HEK293 (cell line): ENCODE results near the gene SLC29A1.
A peak's percentile ranks its signal among the peaks of the same experiment; 100 is the strongest.

Source experiments
- CTCF ChIA-PET: fragments of 350-600 bp; formaldehyde crosslinking; extraction: SDS; loops from one replicate; lab custom pipeline; 2021; ENCODE audit warnings: antibody characterized with exemption; lab: Yijun Ruan, JAX
- POLR2A ChIA-PET: fragments of 300-600 bp; formaldehyde crosslinking; extraction: SDS; loops from one replicate; lab custom pipeline; 2020; ENCODE audit warnings: antibody characterized with exemption, inconsistent platforms; lab: Yijun Ruan, JAX
- H3K27ac ChIP-seq: fragments of 200-500 bp; sonication (Bioruptor generic); 2 replicates; pipeline ENCODE4 v1.5.1; 2014; ENCODE audit warnings: low read depth, low read length, control low read depth, inconsistent platforms; ENCODE audit errors: extremely low read depth
- H3K36me3 ChIP-seq, 2 experiments: fragments of 200-500 bp in 1 of 2; sonication (Bioruptor generic) in 1 of 2; 1 replicate in 1 of 2; 2 replicates in 1 of 2; pipeline ENCODE4 v1.5.1; 2014 to 2017; ENCODE audit warnings: inconsistent platforms in 2 of 2, low read length in 2 of 2; ENCODE audit not compliant: control insufficient read depth in 2 of 2, insufficient read depth in 1 of 2
- H3K4me1 ChIP-seq: fragments of 200-500 bp; sonication (Bioruptor generic); 2 replicates; pipeline ENCODE4 v1.5.1; 2014; ENCODE audit warnings: mild to moderate bottlenecking, low read length, inconsistent platforms; ENCODE audit not compliant: control insufficient read depth, insufficient read depth
- H3K4me3 ChIP-seq: 2 replicates; pipeline ENCODE4 v1.5.1; 2011; ENCODE audit warnings: low read depth, mild to moderate bottlenecking, control low read depth, low read length, moderate library complexity
- H3K9me3 ChIP-seq: fragments of 200-500 bp; sonication (Bioruptor generic); 2 replicates; pipeline ENCODE4 v1.5.1; 2014; ENCODE audit warnings: low read depth, low read length, inconsistent platforms; ENCODE audit not compliant: control insufficient read depth, insufficient read depth
- AEBP2 ChIP-seq: fragments of 450-650 bp; formaldehyde crosslinking; IDR thresholded peaks from 2 replicates; pipeline ENCODE4 v1.5.1; 2016; ENCODE audit warnings: missing biosample characterization, missing genetic modification characterization, borderline replicate concordance
- BCL11A ChIP-seq: fragments of 450-650 bp; formaldehyde crosslinking; IDR thresholded peaks from 2 replicates; pipeline ENCODE4 v1.5.1; 2016; ENCODE audit warnings: low read depth, missing biosample characterization, missing genetic modification characterization
- BCL11B ChIP-seq: fragments of 450-650 bp; formaldehyde crosslinking; IDR thresholded peaks from 2 replicates; pipeline ENCODE4 v1.5.1; 2016; ENCODE audit warnings: low read depth, missing biosample characterization, missing genetic modification characterization
- GFI1B ChIP-seq: fragments of 450-650 bp; formaldehyde crosslinking; IDR thresholded peaks from 2 replicates; pipeline ENCODE4 v1.5.1; 2016; ENCODE audit warnings: missing biosample characterization, missing genetic modification characterization
- GLIS1 ChIP-seq: fragments of 450-650 bp; formaldehyde crosslinking; IDR thresholded peaks from 2 replicates; pipeline ENCODE4 v1.5.1; 2016; ENCODE audit warnings: missing biosample characterization, missing genetic modification characterization
- IKZF3 ChIP-seq: fragments of 450-650 bp; IDR thresholded peaks from 2 replicates; pipeline ENCODE4 v1.5.0; 2018; ENCODE audit warnings: missing biosample characterization, mild to moderate bottlenecking, missing genetic modification characterization, moderate library complexity
- MZF1 ChIP-seq: fragments of 450-650 bp; formaldehyde crosslinking; IDR thresholded peaks from 2 replicates; pipeline ENCODE4 v1.5.1; 2017; ENCODE audit warnings: missing biosample characterization, missing genetic modification characterization, borderline replicate concordance
- SCRT2 ChIP-seq: fragments of 450-650 bp; formaldehyde crosslinking; IDR thresholded peaks from 2 replicates; pipeline ENCODE4 v1.5.1; 2016; ENCODE audit warnings: missing biosample characterization, missing genetic modification characterization
- ZBTB10 ChIP-seq: fragments of 450-650 bp; formaldehyde crosslinking; IDR thresholded peaks from 2 replicates; pipeline ENCODE4 v1.5.1; 2016; ENCODE audit warnings: missing biosample characterization, missing genetic modification characterization
- ZBTB17 ChIP-seq: fragments of 450-650 bp; formaldehyde crosslinking; IDR thresholded peaks from 2 replicates; pipeline ENCODE4 v1.5.1; 2016; ENCODE audit warnings: missing biosample characterization, missing genetic modification characterization
- ZFHX2 ChIP-seq: fragments of 450-650 bp; formaldehyde crosslinking; conservative IDR thresholded peaks from 2 replicates; pipeline ENCODE4 v1.5.1; 2016; ENCODE audit warnings: missing biosample characterization, missing genetic modification characterization
- ZNF133 ChIP-seq: fragments of 450-650 bp; formaldehyde crosslinking; IDR thresholded peaks from 2 replicates; pipeline ENCODE4 v1.5.1; 2016; ENCODE audit warnings: missing biosample characterization, missing genetic modification characterization
- ZNF157 ChIP-seq: fragments of 450-650 bp; formaldehyde crosslinking; IDR thresholded peaks from 2 replicates; pipeline ENCODE4 v1.5.1; 2016; ENCODE audit warnings: missing biosample characterization, missing genetic modification characterization
- ZNF223 ChIP-seq: fragments of 450-650 bp; formaldehyde crosslinking; IDR thresholded peaks from 2 replicates; pipeline ENCODE4 v1.5.1; 2016; ENCODE audit warnings: missing biosample characterization, missing genetic modification characterization
- ZNF24 ChIP-seq: fragments of 450-650 bp; formaldehyde crosslinking; IDR thresholded peaks from 2 replicates; pipeline ENCODE4 v1.5.1; 2016; ENCODE audit warnings: missing biosample characterization, missing genetic modification characterization
- ZNF518A ChIP-seq: fragments of 450-650 bp; formaldehyde crosslinking; conservative IDR thresholded peaks from 2 replicates; pipeline ENCODE4 v1.5.1; 2016; ENCODE audit warnings: low read depth, missing biosample characterization, missing genetic modification characterization
- ZNF548 ChIP-seq: fragments of 450-650 bp; formaldehyde crosslinking; IDR thresholded peaks from 2 replicates; pipeline ENCODE4 v1.5.1; 2016; ENCODE audit warnings: missing biosample characterization, missing genetic modification characterization
- ZNF561 ChIP-seq: fragments of 450-650 bp; IDR thresholded peaks from 2 replicates; pipeline ENCODE4 v1.5.1; 2018; ENCODE audit warnings: missing biosample characterization, missing genetic modification characterization, borderline replicate concordance
- ZNF600 ChIP-seq: fragments of 450-650 bp; formaldehyde crosslinking; IDR thresholded peaks from 2 replicates; pipeline ENCODE4 v1.5.1; 2016; ENCODE audit warnings: missing biosample characterization, missing genetic modification characterization
- ZNF677 ChIP-seq: fragments of 450-650 bp; IDR thresholded peaks from 2 replicates; pipeline ENCODE4 v1.5.0; 2018; ENCODE audit warnings: missing biosample characterization, mild to moderate bottlenecking, missing genetic modification characterization, moderate library complexity
- ZNF701 ChIP-seq: fragments of 450-650 bp; formaldehyde crosslinking; IDR thresholded peaks from 2 replicates; pipeline ENCODE4 v1.5.1; 2016; ENCODE audit warnings: missing biosample characterization, missing genetic modification characterization
- ZNF768 ChIP-seq: fragments of 450-650 bp; formaldehyde crosslinking; IDR thresholded peaks from 2 replicates; pipeline ENCODE4 v1.5.1; 2018; ENCODE audit warnings: missing biosample characterization, mild to moderate bottlenecking, missing genetic modification characterization
- ZSCAN4 ChIP-seq: fragments of 450-650 bp; formaldehyde crosslinking; IDR thresholded peaks from 2 replicates; pipeline ENCODE4 v1.5.1; 2017; ENCODE audit warnings: missing biosample characterization, missing genetic modification characterization

SLC29A1 gene

GRCh38 chr6:44238687-44239350 lies 15.4 kb downstream of the SLC29A1 start:
- Histone ChIP-seq H3K4me3 (no peak overlapping the region), H3K4me1 (peaks cover 4% of the 10 kb centered on the region; the same call in 1 of the 2 replicates), H3K9me3 (no peaks in the 10 kb centered on the region), H3K27ac (no peak overlapping the region), H3K36me3 (peaks cover 2 to 19% of the 10 kb centered on the region in 2 experiments; a peak in 2 of 3 replicates)
- ChIA-PET CTCF (interaction anchor here (0.7 to 7.8 kb wide), 10 partner anchors 13 to 142 kb away, joined by 3 to 148 read pairs (median 11); partner anchors contain the start of genes SLC29A1 and SLC35B2), POLR2A (interaction anchor here (0.6 kb wide), 1 partner anchor 8 kb away, joined by 3 read pairs; the partner anchor contains the start of gene HSP90AB1)
- TF ChIP-seq ZNF133 (tag by site-specific recombination) (no peak), ZNF768 (tag by site-specific recombination) (no peak), ZBTB10 (tag by site-specific recombination) (no peak), ZNF518A (tag by site-specific recombination) (no peak), ZNF600 (tag by site-specific recombination) (peak; percentile 73), BCL11A (no peak), GFI1B (no peak), GLIS1 (tag by site-specific recombination) (peak; percentile 70), IKZF3 (tag by site-specific recombination) (no peak), ZFHX2 (tag by site-specific recombination) (no peak), SCRT2 (no peak), ZNF223 (tag by site-specific recombination) (no peak), MZF1 (no peak), ZBTB17 (tag by site-specific recombination) (peak; percentile 59; the same call in 1 of the 2 replicates), ZNF157 (no peak), BCL11B (no peak), ZNF561 (tag by site-specific recombination) (no peak), ZNF677 (tag by site-specific recombination) (no peak), ZNF701 (no peak), ZSCAN4 (tag by site-specific recombination) (no peak), ZNF24 (tag by site-specific recombination) (no peak), ZNF548 (tag by site-specific recombination) (no peak), AEBP2 (tag by site-specific recombination) (no peak)
